GM12878 (cell line): ENCODE data around the gene CGB2. TPM values are rescaled to one million over a fixed set of nuclear protein-coding genes. Genes with fewer than 3 reads are reported as not detected.
"Not testable (repeated sequence)": the region's sequence is repeated elsewhere in the genome, so short reads cannot be mapped to it uniquely, and the experiment has no call there.

Experiments used
- ATAC-seq: fragments of 200-7000 bp; cut with Tn5 transposase; 3 replicates; pipeline ENCODE4 v1.9.1; 2020; ENCODE audit warnings: mild to moderate bottlenecking, moderate library complexity
- BruUV-seq: library from RNA; stranded (reverse); fragments of 400-500 nt; replicated peaks from 2 replicates; lab custom pipeline; 2021; lab: Mats Ljungman, UMichigan
- CTCF ChIA-PET: fragments of 300-600 bp; sonication (Branson Sonifier 250); formaldehyde crosslinking; extraction: SDS; loops from one replicate; lab custom pipeline; 2021; ENCODE audit warnings: inconsistent platforms; lab: Yijun Ruan, JAX
- POLR2A ChIA-PET: fragments of 350-600 bp; formaldehyde crosslinking; extraction: SDS; loops from one replicate; lab custom pipeline; 2021; ENCODE audit warnings: inconsistent platforms; lab: Charles Lee
- RAD21 ChIA-PET: fragments of 300-600 bp; sonication (Branson Sonifier 250); formaldehyde crosslinking; loops from one replicate; lab custom pipeline; 2023; ENCODE audit warnings: antibody characterized with exemption; ENCODE audit not compliant: unreplicated experiment; lab: Charles Lee
- SMC1A ChIA-PET: fragments of 300-600 bp; sonication (Branson Sonifier 250); formaldehyde crosslinking; loops from one replicate; lab custom pipeline; 2023; ENCODE audit not compliant: unreplicated experiment, uncharacterized antibody; lab: Charles Lee
- DNase-seq: peaks from one replicate; pipeline ENCODE4 v3.0.0-alpha.2; 2011; ENCODE audit warnings: low read depth, low spot score
- FAIRE-seq: peaks from 3 replicates; lab custom pipeline; 2011; peaks lifted over from hg19 to GRCh38; lab: Jason Lieb, UNC
- H2AFZ ChIP-seq: 2 replicates; pipeline ENCODE4 v1.6.0; 2011; ENCODE audit warnings: low read depth, low read length, control low read depth; ENCODE audit not compliant: control insufficient read depth
- H3K27ac ChIP-seq: 2 replicates; pipeline ENCODE4 v1.5.1; 2011; ENCODE audit warnings: control low read depth; ENCODE audit not compliant: control insufficient read depth, insufficient read depth
- H3K27me3 ChIP-seq, 2 experiments: replicated peaks in 1 of 2; 2 replicates each; pipeline versions ENCODE4 v1.6.0 to v1.6.1; 2011; ENCODE audit warnings: low read length in 1 of 2; ENCODE audit not compliant: control insufficient read depth in 2 of 2, insufficient read depth in 2 of 2
- H3K36me3 ChIP-seq, 2 experiments: 2 replicates each; pipeline ENCODE4 v1.5.1; 2011; ENCODE audit warnings: low read length in 1 of 2; ENCODE audit not compliant: control insufficient read depth in 2 of 2, insufficient read depth in 2 of 2
- H3K4me1 ChIP-seq: 2 replicates; pipeline ENCODE4 v1.6.1; 2011; ENCODE audit warnings: mild to moderate bottlenecking, low read length, moderate library complexity, mixed read lengths; ENCODE audit not compliant: control insufficient read depth, insufficient read depth
- H3K4me2 ChIP-seq: 2 replicates; pipeline ENCODE4 v1.6.0; 2011; ENCODE audit warnings: control low read depth; ENCODE audit not compliant: control insufficient read depth, insufficient read depth
- H3K4me3 ChIP-seq: fragments of 200-600 bp; sonication (generic); 2 replicates; pipeline ENCODE4 v1.5.1; 2016
- H3K79me2 ChIP-seq: 2 replicates; pipeline ENCODE4 v1.6.0; 2011; ENCODE audit warnings: low read length; ENCODE audit not compliant: control insufficient read depth, insufficient read depth
- H3K9ac ChIP-seq: 2 replicates; pipeline ENCODE4 v1.8.0; 2011; ENCODE audit warnings: low read length, control low read depth, mixed read lengths; ENCODE audit not compliant: control insufficient read depth, insufficient read depth
- H3K9me3 ChIP-seq: replicated peaks from 3 replicates; pipeline ENCODE4 v1.5.1; 2011; ENCODE audit warnings: mild to moderate bottlenecking, low read length; ENCODE audit not compliant: control insufficient read depth, insufficient read depth
- H4K20me1 ChIP-seq: 2 replicates; pipeline ENCODE4 v1.6.0; 2011; ENCODE audit not compliant: control insufficient read depth, insufficient read depth
- CEBPZ ChIP-seq: fragments of 150-350 bp; IDR thresholded peaks from 2 replicates; pipeline ENCODE4 v1.6.1; 2016; ENCODE audit warnings: low read depth, low read length
- JUNB ChIP-seq: IDR thresholded peaks from 2 replicates; pipeline ENCODE4 v1.6.1; 2016; ENCODE audit warnings: antibody characterized with exemption, mild to moderate bottlenecking
- LARP7 ChIP-seq: fragments of 450-650 bp; IDR thresholded peaks from 2 replicates; pipeline ENCODE4 v1.6.1; 2017; ENCODE audit warnings: mild to moderate bottlenecking
- MLLT1 ChIP-seq: fragments of 450-650 bp; IDR thresholded peaks from 2 replicates; pipeline ENCODE4 v1.6.1; 2016; ENCODE audit warnings: mild to moderate bottlenecking
- MXI1 ChIP-seq: fragments of 150-350 bp; IDR thresholded peaks from 2 replicates; pipeline ENCODE4 v1.6.1; 2011; ENCODE audit warnings: low read depth, mild to moderate bottlenecking, inconsistent platforms, low read length, improper control_type of control experiment
- RAD51 ChIP-seq: fragments of 450-650 bp; IDR thresholded peaks from 2 replicates; pipeline ENCODE4 v1.6.1; 2016; ENCODE audit warnings: moderate library complexity, mild to moderate bottlenecking, inconsistent platforms
- SREBF1 ChIP-seq: IDR thresholded peaks from 2 replicates; pipeline ENCODE4 v1.6.1; 2012; ENCODE audit warnings: mild to moderate bottlenecking, low read length
- TCF12 ChIP-seq: IDR thresholded peaks from 2 replicates; pipeline ENCODE4 v1.6.1; 2011; ENCODE audit warnings: low read depth, mild to moderate bottlenecking, low read length
- YY1 ChIP-seq: IDR thresholded peaks from 2 replicates; pipeline ENCODE4 v1.6.1; 2011; ENCODE audit warnings: low read depth, mild to moderate bottlenecking, low read length
- ZNF592 ChIP-seq: fragments of 450-650 bp; IDR thresholded peaks from 2 replicates; pipeline ENCODE4 v1.6.1; 2017; ENCODE audit warnings: mild to moderate bottlenecking, moderate library complexity
- WGBS: methylation state at CpG from one replicate; pipeline ENCODE4 v1.1.6; 2016; ENCODE audit warnings: low lambda C conversion rate; ENCODE audit not compliant: insufficient replicate concordance, insufficient coverage; ENCODE audit errors: missing lambda C conversion rate; 5-methylcytosine and 5-hydroxymethylcytosine counted together
- in situ Hi-C: fragments of 300-500 bp; cut with MboI; formaldehyde crosslinking; loops from 9 replicates; pipeline ENCODE4 v1.14.3; 2018; ENCODE audit warnings: mixed read lengths
- intact Hi-C: fragments of 100-400 bp; cut with micrococcal nuclease; formaldehyde crosslinking; loops from one replicate; pipeline ENCODE4 v1.14.2; 2022; ENCODE audit not compliant: unreplicated experiment
- polyA plus RNA-seq, 11 experiments: library from polyadenylated mRNA; depleted of rRNA in 4 of 11; unstranded in 6 of 11; stranded (reverse) in 5 of 11; fragments of >200 nt; fragmentation: Nextera tagmentation in 4 of 11; fragmentation: Illumina TruSeq in 1 of 11; extraction: Ambion mirVana in 4 of 11; extraction: Trizol in 1 of 11; gene quantifications; 1 replicate in 1 of 11; 2 replicates in 10 of 11; pipeline versions ENCODE4 v1.2.1 to v1.2.3, GENCODE V29; 2011 to 2016; ENCODE audit warnings: inconsistent platforms in 2 of 11, missing spikeins in 2 of 11, low read depth in 1 of 11
- total RNA-seq, 4 experiments: library from RNA; depleted of rRNA in 3 of 4; stranded (reverse); fragments of >200 nt in 3 of 4; fragmentation: Illumina TruSeq in 1 of 4; extraction: Trizol in 1 of 4; gene quantifications; 2 replicates each; pipeline versions ENCODE4 v1.2.1 to v1.2.3, GENCODE V29; 2013 to 2021

CGB2 gene
- total and polyA plus RNA-seq, 10 of the 15 experiments (the other 5 are each of a cell fraction or from before 2014, with no cell fraction given) = 0.20 to 0.37 TPM; not detected in 8

GRCh38 chr19:49017666-49018351 is 13.9 kb upstream of the CGB2 start (continued):
- TF ChIP-seq ZNF592 (no peak), YY1 (no peak), RAD51 (no peak), TCF12 (no peak), LARP7 (peak; percentile 64; the same call in 1 of the 2 replicates), MLLT1 (no peak), MXI1 (peak; percentile 20; the same call in 1 of the 2 replicates), JUNB (no peak), SREBF1 (no peak), CEBPZ (no peak)

- peak overlapping the region; percentile 82 for H3K4me2 ChIP-seq
- CTCF ChIA-PET = interaction anchor here (0.8 to 3.1 kb wide), 4 partner anchors 21 to 88 kb away, joined by 3 to 14 read pairs (median 4); partner anchors contain the start of genes GYS1 and RUVBL2
These were observed 13.1 kb upstream of the CGB2 start for GRCh38 chr19:49018388-49019241.

More at GRCh38 chr19:49018388-49019241, 13.1 kb upstream of the CGB2 start:
- H3K4me1 ChIP-seq = peaks cover 15% of the 10 kb centered on the region
- ATAC-seq = 0 out of 3 replicates have a peak, but pooled peaks have one; percentile 8
- POLR2A ChIA-PET = interaction anchor here (0.6 kb wide), 1 partner anchor 483 kb away, joined by 6 read pairs; no protein-coding TSS in a partner anchor
- H3K27me3 ChIP-seq, H3K9me3 ChIP-seq, SMC1A ChIA-PET, H3K27ac ChIP-seq, DNase-seq, FAIRE-seq, RAD21 ChIA-PET, H3K79me2 ChIP-seq, in situ Hi-C loops, intact Hi-C loops, BruUV-seq, H3K9ac ChIP-seq, H4K20me1 ChIP-seq, H3K36me3 ChIP-seq, H2AFZ ChIP-seq: not testable (repeated sequence)
- H3K4me3 ChIP-seq = peak overlapping the region; percentile 58; the same call in 1 of the 2 replicates
- 10% methylated on average over 30 of the region's 50 CpGs for whole genome bisulfite sequencing
